ENCODE data around the gene CPB1.

DNA sequence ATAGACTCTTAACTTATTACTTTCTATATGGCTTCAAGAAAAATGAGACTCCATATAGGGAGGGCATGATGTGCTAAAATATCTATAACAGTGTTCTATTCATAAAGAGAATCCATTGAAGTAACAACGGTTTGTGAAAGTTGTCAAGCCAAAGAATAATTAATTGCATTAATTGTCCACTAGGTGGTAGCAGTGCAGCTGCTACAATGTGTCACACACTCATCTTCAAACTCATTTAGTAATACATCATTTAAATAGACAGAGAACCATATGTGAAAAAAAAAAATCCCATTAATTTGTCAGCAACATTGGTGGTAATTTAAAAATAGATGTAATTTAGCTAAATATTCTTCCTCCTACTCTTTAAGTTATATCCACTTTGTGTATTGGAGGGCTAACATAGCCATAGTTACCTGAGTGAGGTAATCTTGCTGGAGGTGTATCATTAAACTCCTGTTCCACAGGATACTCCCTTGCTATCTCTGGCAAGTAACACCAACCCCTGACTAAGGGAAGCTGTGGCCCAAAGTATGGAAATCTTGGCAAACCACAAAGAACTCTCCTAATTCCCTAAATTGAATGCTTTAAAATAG, 33.8 kb downstream of the CPB1 start:
- TF ChIP-seq EP300 (IDR thresholded peaks at IDR 0.05) (no peak), POLR2A (IDR thresholded peaks at IDR 0.05) (no peak)
- TF ChIP-seq, protein P1, sequence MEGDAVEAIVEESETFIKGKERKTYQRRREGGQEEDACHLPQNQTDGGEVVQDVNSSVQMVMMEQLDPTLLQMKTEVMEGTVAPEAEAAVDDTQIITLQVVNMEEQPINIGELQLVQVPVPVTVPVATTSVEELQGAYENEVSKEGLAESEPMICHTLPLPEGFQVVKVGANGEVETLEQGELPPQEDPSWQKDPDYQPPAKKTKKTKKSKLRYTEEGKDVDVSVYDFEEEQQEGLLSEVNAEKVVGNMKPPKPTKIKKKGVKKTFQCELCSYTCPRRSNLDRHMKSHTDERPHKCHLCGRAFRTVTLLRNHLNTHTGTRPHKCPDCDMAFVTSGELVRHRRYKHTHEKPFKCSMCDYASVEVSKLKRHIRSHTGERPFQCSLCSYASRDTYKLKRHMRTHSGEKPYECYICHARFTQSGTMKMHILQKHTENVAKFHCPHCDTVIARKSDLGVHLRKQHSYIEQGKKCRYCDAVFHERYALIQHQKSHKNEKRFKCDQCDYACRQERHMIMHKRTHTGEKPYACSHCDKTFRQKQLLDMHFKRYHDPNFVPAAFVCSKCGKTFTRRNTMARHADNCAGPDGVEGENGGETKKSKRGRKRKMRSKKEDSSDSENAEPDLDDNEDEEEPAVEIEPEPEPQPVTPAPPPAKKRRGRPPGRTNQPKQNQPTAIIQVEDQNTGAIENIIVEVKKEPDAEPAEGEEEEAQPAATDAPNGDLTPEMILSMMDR (IDR thresholded peaks at IDR 0.05) = peak; percentile 47 to 79 (median 55)

Measured in ovary (tissue), 3 donors.